ENCODE results near the gene MMP24OS.

DNA sequence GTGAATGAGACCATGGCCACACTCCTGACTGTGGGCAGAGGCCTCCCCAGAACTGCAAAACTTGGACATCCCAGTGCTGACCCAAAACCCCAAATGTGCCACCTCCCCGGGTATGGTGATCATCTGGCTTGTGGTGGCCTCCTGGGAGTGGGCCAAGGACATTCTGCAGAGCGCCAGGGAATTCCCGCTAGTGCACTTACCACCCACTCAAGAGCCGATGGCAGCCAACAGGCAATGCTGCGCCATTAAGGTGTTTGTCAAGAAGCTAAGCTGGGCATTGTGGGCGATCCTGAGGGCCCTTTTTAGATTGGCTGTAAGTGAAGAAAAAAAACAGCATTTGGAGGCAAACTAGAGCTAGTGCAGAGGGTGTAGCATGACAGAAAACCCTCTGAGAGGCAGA, 42.0 kb downstream of the MMP24OS start:
- TF ChIP-seq POLR2A (IDR thresholded peaks at IDR 0.05; ENCODE audit: low read length) (no peak), GATA1 (IDR thresholded peaks at IDR 0.05; ENCODE audit: low read depth, low read length) (no peak)
